Measurements from ENCODE around the gene AUP1. TPM values are rescaled to one million over a fixed set of nuclear protein-coding genes. Genes with fewer than 3 reads are reported as not detected.

AUP1 gene
- total RNA-seq, 1 experiment from 2014 or later = 145 TPM

- DNase-seq = no peak
- Mint-ChIP-seq H3K9me3 (ENCODE audit: low read depth, unreplicated experiment) (no peaks in the 10 kb centered on the region), H3K27ac (ENCODE audit: unreplicated experiment) (no peak overlapping the region), H3K4me1 (ENCODE audit: low read depth, unreplicated experiment) (peaks cover 8% of the 10 kb centered on the region), H3K4me3 (ENCODE audit: low read depth, unreplicated experiment) (no peak overlapping the region), H3K27me3 (ENCODE audit: unreplicated experiment) (peaks cover 27% of the 10 kb centered on the region), H3K36me3 (ENCODE audit: insufficient read depth, unreplicated experiment) (no peaks in the 10 kb centered on the region)
- no peak for TF ChIP-seq CTCF (IDR thresholded peaks at IDR 0.05; ENCODE audit: unreplicated experiment)
- intact Hi-C loops (cut with micrococcal nuclease; ENCODE audit: unreplicated experiment) = no loop called here
- BruUV-seq (replicated peaks) = no TSS peak
- CTCF ChIA-PET = no interaction called here
Observed at GRCh38 chr2:74572178-74572925, 42.8 kb upstream of the AUP1 start.

- intact Hi-C loops (cut with micrococcal nuclease; ENCODE audit: unreplicated experiment) = no loop called here
- Mint-ChIP-seq H3K4me1 (ENCODE audit: low read depth, unreplicated experiment) (peaks cover 8% of the 10 kb centered on the region), H3K36me3 (ENCODE audit: insufficient read depth, unreplicated experiment) (no peaks in the 10 kb centered on the region), H3K27me3 (ENCODE audit: unreplicated experiment) (peaks cover 34% of the 10 kb centered on the region), H3K4me3 (ENCODE audit: low read depth, unreplicated experiment) (no peak overlapping the region), H3K27ac (ENCODE audit: unreplicated experiment) (no peak overlapping the region), H3K9me3 (ENCODE audit: low read depth, unreplicated experiment) (no peaks in the 10 kb centered on the region)
- TF ChIP-seq CTCF (IDR thresholded peaks at IDR 0.05; ENCODE audit: unreplicated experiment) = no peak
- CTCF ChIA-PET = no interaction called here
- DNase-seq = no peak
- no TSS peak for BruUV-seq (replicated peaks)
Observed at GRCh38 chr2:74571058-74571457, 41.6 kb upstream of the AUP1 start.

GRCh38 chr2:74569686-74570085 is 40.2 kb upstream of the AUP1 start:
- no peaks in the 10 kb centered on the region for H3K9me3 Mint-ChIP-seq (ENCODE audit: low read depth, unreplicated experiment)
- no TSS peak for BruUV-seq (replicated peaks)
- no peaks in the 10 kb centered on the region for H3K36me3 Mint-ChIP-seq (ENCODE audit: insufficient read depth, unreplicated experiment)
- intact Hi-C loops (cut with micrococcal nuclease; ENCODE audit: unreplicated experiment) = no loop called here
- H3K4me1 Mint-ChIP-seq (ENCODE audit: low read depth, unreplicated experiment) = peaks cover 5% of the 10 kb centered on the region
- no peak overlapping the region for H3K4me3 Mint-ChIP-seq (ENCODE audit: low read depth, unreplicated experiment)
- CTCF ChIA-PET = no interaction called here
- H3K27ac Mint-ChIP-seq (ENCODE audit: unreplicated experiment) = no peak overlapping the region
- no peak for TF ChIP-seq CTCF (IDR thresholded peaks at IDR 0.05; ENCODE audit: unreplicated experiment)
- DNase-seq = no peak
- peaks cover 38% of the 10 kb centered on the region for H3K27me3 Mint-ChIP-seq (ENCODE audit: unreplicated experiment)

GRCh38 chr2:74567881-74568280 is 38.4 kb upstream of the AUP1 start:
- H3K9me3 Mint-ChIP-seq (ENCODE audit: low read depth, unreplicated experiment) = no peaks in the 10 kb centered on the region
- no peak overlapping the region for H3K27ac Mint-ChIP-seq (ENCODE audit: unreplicated experiment)
- peaks cover 43% of the 10 kb centered on the region for H3K27me3 Mint-ChIP-seq (ENCODE audit: unreplicated experiment)
- intact Hi-C loops (cut with micrococcal nuclease; ENCODE audit: unreplicated experiment) = no loop called here
- no peak for TF ChIP-seq CTCF (IDR thresholded peaks at IDR 0.05; ENCODE audit: unreplicated experiment)
- no peak overlapping the region for H3K4me3 Mint-ChIP-seq (ENCODE audit: low read depth, unreplicated experiment)
- CTCF ChIA-PET = interaction anchor here (1.1 kb wide), 1 partner anchor 9 kb away, joined by 3 read pairs; no protein-coding TSS in a partner anchor
- DNase-seq = no peak
- H3K36me3 Mint-ChIP-seq (ENCODE audit: insufficient read depth, unreplicated experiment) = no peaks in the 10 kb centered on the region
- no TSS peak for BruUV-seq (replicated peaks)
- H3K4me1 Mint-ChIP-seq (ENCODE audit: low read depth, unreplicated experiment) = no peaks in the 10 kb centered on the region
